Measurements from ENCODE around the gene TSFM. TPM values are rescaled to one million over a fixed set of nuclear protein-coding genes. Genes with fewer than 3 reads are reported as not detected.

TSFM gene
- polyA plus RNA-seq (2014; cell fraction: cytosol; rRNA removed), result 69.4 and 76.1 TPM in 2 replicates
- polyA plus RNA-seq (2014; cell fraction: nucleus; rRNA removed), result 49.0 and 61.3 TPM in 2 replicates

DNA sequence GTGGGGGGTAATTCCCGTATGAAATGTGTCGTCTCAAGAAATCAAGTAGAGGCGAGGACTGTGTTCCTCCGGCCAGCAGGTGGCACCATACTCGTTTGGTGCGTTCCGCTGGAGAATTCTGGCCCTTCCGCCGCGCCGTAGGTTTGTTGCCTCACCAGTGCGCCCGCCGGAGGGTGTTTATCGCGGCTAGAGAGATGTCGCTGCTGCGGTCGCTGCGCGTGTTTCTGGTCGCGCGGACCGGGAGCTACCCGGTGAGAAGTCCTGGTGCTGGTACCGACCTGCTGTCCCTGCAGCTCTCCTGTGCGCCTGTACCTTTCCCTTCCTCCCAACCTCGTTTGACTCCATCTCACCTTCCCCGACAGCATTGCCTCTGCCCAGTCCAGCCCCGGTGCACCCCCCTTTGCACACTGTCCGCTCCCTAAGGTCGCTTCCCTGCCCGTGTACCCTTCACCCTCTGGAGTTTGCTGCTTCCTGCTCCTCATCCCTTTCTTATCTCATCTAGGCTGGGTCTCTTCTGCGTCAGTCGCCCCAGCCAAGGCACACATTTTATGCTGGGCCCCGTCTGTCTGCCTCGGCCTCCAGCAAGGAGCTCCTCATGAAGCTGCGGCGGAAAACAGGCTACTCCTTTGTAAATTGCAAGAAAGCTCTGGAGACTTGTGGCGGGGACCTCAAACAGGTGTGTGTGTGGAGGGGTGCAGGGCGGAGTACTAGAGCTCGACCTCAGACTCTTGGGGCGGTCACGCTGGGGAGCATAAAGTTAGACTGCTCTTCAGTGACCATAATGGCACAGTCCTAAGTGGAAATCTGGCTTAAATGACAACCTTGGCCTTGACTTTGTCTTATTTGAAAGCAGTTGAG is at the start of gene TSFM:
Gene TSFM (plus strand): TSS at position 180 of the 858 bp plus-strand sequence. CDS start 15 bp downstream, at position 195.
- DNase-seq (ENCODE audit: low spot score), result peak; percentile 91

DNA sequence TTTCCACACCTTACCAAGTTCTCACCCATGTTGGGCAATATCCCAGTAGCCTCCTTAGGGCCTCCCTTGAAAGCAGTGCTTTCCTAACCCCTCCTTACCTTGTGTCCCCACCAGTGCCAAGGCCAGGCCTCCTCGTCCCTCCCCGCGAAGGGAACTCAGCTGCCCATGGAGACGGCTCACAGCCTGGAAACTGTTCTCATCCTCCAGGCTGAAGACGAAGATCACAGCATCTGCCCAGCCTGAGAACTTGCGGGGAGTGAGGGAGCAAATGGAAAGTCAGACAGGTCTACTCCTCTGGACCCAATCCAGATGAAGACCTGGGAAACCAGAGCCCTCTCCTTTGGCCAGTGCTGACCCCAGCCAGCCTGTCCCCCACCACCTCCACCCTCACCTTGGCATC is 48.7 kb upstream of the TSFM start:
- DNase-seq (ENCODE audit: low spot score), result no peak

DNA sequence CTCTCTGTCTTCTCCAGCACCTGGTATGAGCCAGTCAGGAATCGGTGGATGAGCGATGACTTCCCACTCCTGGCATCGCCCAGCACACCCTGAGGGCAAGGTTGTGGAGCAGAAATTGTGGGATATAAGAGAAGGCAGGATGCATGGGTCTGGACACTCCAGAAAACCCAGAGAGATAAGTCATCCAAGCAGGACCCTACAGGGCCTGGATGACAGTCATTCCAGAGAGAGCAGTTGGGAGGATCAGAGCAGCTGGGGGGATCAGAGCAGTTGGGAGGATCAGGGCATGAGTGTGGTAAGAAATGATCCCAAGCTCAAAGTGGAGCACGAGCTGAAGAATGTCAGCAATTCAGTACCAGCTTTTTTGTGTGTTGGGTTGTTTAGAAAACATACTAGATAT is 48.0 kb upstream of the TSFM start:
- no peak for DNase-seq (ENCODE audit: low spot score)

DNA sequence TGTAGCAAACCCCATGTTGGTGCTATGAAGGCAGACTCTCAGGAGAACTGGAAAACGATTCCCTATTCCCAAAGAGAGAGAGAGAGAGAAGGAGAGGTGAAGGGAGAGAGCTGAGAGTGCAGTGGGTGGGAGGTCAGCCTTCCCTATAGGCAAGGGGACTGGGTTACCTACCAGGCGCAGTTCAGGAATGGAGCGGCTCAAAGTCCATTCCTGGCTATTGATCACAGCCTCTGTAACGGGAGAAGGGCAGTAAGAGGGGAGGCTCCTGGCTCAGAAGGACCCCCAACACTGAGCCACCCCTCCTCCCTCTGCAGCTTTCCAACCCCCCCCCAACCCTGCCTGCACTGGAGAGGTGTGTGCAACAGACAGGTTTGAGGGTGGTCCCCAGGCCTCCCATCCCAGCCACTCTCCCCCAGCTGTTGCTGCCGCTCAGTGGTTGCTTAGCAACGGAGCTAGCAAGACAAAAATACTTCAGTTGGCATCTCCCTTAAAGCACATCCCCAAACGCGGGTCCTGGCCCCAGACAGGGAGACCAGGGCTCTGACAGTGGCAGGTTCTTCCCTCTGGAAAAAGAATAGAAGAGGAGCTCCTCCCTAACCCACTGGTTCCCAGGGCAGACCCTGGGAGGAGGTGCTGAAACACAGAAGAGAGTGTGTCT is 47.3 kb upstream of the TSFM start:
- no peak for DNase-seq (ENCODE audit: low spot score)

DNA sequence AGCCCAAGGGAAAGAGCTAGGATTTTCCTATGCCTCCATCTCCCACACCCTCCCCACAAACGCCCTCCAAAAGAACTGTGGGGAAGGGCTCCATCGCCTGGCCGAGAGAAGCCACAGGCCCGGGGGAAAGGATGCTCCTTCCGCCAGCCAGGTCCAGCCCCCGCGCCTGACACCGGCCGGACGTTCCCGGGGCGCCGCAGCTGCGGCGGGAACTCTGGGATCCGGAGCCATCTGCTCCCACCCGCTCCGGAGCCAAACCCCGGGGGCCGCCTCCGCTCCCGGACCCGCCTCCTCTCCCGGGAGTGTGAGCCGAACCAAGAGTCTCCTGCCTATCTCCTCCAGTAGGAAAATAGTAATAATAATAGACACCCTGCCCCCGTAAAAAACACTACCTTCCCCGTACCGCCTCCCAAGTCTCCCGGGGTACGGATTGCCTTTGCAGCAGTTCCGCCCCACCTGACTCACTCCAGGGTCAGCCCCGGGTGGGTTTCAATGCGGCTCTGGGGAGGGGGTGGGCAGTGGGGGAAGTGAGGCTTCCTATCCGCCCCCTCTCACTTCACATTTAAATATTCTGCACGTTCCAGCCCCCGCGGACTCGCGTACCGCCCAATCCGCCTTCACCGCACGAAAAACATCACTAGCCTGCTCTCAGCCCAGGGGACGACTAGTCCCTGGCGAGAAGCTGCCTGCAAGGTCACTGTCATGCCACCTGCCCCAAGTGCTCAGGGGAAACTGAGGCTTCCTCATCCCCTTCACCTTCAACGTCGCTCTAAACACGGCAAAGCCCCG is 46.4 kb upstream of the TSFM start:
- DNase-seq (ENCODE audit: low spot score), result peak; percentile 68

DNA sequence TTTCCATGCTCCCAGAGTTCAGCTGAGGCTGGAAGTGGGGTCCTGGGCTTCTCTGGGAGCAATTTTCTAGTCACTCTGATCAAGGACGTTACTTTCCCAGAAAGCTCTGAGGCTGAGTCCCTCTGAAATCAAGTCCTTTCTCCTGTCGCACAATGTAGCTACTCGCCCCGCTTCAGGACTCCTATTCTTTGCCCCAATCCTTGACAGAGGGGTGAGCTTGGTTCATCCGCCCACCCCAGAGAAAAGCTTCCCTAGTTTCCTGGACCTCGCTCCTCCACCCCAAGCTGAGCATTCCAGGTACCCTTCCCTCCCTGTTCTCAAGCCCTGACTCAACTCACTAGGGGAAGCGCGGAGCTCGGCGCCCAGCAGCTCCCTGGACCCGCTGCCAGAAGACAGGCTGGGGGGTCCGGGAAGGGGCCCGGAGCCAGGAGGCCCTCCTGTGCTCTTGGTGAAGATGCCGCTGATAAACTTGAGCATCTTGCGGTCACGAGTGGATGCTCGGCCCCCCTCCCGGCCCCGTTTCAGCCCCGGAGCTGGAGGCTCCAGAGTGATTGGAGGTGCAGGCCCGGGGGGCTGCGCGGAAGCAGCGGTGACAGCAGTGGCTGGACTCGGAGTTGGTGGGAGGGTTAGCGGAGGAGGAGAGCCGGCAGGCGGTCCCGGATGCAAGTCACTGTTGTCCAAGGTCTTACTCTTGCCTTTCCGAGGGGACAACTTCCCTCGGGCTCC is 45.7 kb upstream of the TSFM start:
- no peak for DNase-seq (ENCODE audit: low spot score)

DNA sequence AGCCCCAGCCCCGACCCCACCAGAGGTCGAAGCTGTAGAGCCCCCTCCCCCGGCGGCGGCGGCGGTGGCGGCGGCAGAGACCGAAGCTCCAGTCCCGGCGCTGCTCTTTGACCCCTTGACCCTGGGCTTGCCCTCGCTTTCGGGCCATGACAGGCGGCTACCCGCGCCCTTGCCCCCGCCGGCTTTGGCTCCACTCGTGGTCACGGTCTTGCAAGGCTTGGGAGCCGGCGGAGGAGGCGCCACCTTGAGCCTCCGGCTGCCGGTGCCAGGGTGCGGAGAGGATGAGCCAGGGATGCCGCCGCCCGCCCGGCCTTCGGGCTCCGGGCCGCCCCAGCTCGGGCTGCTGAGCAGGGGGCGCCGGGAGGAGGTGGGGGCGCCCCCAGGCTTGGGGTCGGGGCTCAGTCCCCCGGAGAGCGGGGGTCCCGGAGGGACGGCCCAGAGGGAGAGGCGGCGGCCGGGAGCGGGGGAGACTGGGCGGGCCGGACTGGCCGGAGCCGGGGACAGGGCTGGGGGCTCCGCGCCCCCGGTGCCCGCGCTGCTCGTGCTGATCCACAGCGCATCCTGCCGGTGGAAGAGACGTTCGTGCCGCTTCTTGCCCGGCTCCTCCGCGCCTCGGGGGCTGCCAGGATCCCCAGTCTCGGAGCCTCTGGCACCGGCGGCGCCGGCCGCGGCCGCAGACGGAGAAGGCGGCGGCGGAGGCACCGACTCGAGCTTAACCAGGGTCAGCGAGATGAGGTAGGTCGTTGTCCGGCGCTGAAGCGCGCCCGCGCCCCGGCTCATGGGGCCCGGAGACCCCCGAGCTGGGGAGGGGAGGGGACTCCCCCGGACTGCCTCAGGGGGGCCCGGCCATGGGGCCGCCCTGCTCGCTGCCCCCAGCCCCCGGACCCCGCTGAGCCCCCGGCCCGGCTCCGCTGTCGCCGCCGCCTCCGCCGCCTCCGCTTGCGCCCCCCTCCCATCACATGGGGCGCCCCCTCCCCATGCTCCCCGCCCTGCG is 44.8 kb upstream of the TSFM start:
- no peak for DNase-seq (ENCODE audit: low spot score)

DNA sequence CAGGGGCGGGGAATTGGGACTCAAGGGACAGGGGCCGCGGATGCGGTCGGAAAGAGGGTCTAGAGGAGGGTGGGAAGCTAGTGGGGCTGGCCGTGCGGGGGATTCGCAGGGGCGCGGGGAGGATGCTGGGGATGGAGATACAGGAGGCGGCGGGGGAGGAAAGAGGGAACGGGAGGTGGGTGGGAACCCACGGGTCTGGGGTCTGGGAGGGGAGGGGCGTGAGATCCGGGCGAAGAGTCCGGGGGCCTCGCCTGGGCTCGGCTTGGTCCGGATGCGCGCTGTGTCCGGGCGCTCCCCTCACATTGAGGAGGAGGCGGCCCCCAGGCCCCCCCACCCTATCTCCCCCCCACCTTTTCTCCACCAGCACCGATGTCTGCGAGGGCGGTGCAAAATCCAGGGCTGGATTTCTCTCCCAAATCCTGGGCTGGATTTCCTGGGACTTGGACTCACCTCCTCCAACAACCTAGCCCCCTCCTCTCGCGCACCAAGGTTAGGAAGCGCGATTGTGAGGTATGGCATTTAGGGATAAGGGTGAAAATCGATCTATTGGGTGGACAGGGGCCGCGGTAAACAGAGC is 43.8 kb upstream of the TSFM start, which contains the start of gene AGAP2:
Gene AGAP2 (minus strand): TSS at position 82 of the 577 bp plus-strand sequence. CDS start 496 bp downstream, outside the sequence.
- peak; percentile 86 for DNase-seq (ENCODE audit: low spot score)

DNA sequence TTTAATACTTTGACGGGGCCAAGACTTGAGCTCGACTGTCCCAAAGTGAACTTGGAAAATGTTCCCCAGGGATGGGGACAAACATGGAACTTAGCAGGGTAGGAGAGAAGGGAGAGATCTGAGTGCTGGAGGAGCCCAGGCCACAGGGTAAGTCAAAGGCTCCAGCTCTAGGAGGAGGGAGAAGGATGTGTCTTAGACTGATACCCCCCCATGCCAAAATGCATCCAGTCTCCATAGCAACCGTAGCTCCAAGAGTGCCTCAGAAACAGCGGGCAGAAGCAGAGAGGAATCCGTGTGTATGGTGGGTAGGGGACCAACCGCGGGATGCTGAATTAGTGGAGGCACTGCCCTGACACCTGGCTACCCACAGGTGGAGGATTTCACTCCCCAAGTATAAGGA is 43.2 kb upstream of the TSFM start:
- DNase-seq (ENCODE audit: low spot score), result no peak

DNA sequence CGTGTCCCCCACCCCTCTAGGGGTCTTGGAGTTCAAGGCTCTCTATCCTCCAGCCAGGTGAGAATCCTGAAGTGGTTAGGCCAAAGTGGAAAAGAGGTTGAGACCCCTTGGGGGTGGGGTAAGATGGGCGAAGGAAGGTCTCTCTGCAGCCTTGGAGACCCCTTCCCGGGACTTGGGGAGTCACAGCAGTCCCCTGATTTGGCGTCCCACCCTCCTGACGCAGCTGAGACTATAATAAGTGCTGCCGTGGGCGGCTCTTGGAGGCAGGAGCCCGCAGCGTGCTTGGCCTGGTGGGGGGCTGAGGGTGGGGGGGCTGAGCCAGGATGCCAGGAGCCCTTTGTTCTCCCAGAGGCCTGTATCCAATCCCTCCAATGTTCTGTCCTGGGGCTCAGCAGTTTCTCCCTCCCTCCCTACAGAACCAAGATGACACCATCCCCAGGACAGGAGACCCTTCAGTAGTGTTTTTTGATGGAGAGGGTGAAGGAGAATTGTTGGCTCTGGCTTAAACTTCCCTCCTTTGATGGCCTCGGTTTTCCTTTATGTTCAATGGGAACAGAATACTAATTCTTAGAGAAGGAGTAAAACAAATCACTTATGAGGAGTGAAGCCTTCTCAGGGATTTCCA is 42.6 kb upstream of the TSFM start:
- DNase-seq (ENCODE audit: low spot score), result no peak

DNA sequence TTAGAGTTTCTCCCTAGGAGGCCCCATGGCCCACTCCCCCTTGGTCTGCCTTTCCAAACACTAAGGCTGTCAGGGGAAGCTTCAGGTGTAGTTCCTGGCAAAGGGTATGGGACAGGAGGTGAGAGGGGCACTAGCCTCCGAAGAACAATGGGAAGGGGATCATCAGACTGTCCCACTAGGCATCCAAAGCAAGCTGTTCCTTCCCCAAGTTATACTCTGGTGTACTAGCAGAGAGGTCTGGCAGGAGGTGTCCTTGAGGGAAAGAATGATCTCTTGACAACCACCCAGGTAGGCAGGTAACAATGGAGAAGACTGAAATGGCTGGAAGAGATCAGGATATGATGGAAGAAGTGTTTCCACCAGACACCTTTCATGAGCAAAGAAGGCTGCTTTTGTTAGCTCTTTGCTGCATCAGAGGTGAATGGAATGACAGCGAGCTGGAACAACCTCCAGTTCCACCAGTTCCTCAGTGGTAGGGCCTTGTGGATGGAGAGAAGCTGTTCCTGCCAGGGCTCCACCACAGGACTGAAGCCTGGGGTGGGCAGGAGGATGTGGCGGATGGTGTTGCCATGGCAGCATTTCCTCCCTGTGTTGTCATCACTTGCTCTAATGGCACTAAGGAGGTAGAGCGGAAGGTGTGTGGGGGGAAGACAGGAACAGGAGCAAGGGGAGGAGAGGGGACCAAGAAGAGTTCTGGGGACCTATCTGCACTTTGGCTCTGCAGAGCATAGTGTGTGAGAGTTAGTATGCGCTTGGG is 41.8 kb upstream of the TSFM start:
- no peak for DNase-seq (ENCODE audit: low spot score)

DNA sequence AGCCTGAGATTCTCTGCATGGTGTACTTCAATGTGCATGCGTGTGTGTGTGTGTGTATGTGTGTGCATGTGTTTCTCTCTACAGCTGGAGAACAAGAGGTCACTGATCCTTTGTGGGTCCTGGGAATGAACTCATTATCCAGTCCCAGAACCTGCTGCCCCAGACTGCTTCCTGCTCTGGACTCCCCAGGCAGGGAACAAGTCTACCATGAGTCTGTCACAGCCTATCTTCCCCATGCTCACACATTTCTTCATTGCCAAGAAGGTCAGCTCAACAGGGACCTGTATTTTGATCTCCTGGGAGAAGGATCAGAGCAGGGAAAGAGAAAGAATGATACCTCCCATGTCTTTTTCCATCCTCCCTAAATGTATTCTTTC is 41.2 kb upstream of the TSFM start:
- no peak for DNase-seq (ENCODE audit: low spot score)

DNA sequence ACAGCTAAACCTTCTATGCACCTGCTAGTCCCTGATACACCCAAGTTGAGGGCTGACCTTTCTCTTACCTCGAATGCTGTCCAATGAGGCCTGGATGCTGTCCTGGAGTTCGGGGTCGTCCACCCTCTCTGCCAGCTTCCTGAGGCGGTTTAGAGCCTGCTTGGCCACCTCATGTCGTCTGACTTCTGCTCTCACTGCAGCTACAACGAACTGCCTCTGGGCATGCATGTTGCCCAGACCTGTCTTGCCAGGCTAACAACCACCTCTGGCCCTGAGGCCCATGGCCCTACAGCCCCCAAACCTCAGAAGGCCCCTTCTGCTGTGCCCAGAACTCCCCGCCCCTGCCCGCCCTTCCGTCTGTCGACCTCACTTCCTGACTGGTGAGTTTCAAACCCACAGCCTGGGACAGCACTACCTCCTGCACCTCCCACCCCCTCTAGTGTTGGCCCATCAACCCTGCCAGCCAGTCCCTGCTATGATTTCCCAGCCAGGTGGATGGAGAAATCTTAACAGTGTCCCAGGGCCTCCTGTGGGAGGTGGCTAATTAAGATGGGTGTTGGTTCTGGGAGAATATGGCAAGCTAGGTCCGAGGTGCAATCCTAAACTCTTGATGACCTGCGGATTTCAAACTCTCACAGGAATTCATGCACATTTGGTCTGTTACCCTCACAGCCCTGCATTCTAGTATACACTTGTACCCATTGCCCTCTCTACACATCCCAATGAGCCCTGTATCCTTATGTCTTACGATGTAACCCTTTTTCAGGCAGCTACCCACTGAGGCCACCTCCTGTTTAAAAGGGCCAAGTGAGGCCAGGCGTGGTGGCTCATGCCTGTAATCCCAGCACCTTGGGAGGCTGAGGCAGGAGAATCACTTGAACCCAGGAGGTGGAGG is 40.5 kb upstream of the TSFM start:
- no peak for DNase-seq (ENCODE audit: low spot score)

DNA sequence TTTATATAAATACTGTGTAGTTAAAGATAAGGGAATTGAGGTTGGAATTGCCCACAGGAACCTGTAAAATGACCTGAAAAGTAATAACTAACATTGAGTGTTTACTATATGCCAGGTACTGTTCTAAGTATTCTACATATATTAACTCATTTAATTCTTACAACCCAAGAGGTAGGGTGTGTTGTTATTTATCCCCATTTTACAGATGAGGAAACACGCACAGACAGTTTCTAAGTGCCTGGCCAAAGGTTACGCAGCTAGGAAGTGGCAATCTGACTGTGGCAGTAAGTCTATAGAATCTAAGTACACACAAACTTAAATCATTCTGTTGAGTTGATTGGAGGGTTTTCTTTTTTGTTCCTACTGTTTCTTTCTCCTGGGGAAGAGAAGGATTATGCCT is 38.8 kb upstream of the TSFM start:
- no peak for DNase-seq (ENCODE audit: low spot score)

DNA sequence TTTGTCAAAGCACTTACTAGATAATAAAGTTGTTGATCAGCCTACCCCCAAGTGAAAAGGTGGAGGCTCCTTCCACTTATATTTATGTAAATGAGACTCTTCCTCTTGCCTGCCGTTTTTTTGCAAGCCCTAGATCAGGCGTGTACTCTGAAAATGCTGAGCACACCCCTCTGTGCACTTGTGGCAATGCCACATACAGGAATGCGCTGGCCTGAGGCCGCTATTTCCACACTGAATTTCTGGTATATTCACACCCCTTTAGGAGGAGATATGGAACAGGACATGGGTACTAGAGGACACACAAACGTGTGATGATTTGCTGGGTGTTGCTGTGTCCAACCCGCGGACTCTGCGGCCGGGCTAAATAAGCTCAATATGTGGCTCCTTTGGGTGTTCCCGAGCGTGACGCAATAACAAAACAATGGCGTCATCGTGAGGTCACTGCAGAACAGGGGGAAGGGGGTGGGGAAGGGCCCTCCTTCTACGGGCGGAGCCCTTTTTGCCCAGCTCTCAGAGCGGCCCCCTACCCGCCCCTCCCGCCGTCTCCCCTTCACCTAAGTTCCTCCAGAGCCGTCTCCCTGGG is 38.3 kb upstream of the TSFM start:
- no peak for DNase-seq (ENCODE audit: low spot score)

DNA sequence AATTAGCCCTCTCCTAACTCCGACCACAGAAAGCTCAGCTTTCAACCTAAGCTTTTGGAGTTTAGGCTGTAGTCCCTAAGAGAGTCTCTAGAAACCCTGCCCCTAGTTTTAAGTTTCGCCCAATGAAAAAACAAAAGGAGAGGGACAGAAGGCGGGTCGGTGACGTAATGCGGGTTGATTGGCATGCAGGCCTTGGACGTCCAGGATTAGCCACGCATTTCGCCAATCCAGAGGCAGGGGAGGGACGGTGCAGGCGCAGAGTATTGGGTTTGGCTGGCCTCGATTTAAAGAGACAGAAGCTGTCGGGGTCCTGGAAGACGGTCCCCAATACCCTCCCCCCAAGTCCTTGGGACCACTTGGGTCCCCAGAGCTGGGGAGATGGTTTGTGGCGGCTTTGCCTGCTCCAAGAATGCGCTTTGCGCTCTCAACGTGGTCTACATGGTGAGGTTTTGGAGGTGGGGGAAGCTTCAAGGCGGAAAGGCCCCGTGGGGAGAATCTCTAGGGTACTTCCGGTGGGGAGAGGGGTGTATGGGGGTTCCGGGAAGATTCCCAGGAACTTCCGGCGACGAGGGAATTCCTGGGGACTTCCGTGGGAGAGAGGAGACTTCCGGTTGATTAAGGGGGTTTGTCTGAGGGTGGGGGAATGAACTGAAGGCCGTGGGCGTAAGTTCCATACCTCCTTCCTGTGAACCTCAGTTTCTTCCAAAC is 37.7 kb upstream of the TSFM start, which contains the start of gene TSPAN31:
Gene TSPAN31 (plus strand): TSS at position 263 of the 708 bp plus-strand sequence. CDS start 116 bp downstream, at position 379.
- DNase-seq (ENCODE audit: low spot score), result peak; percentile 99
